HG03378 (cell line): Measurements from ENCODE around the gene CST8.
"Not testable (repeated sequence)": the region's sequence is repeated elsewhere in the genome, so short reads cannot be mapped to it uniquely, and the experiment has no call there.

Experiments
- ATAC-seq: cut with Tn5 transposase; IDR thresholded peaks from one replicate; pipeline ENCODE4 v1.9.1; 2021; ENCODE audit warnings: mild to moderate bottlenecking, moderate library complexity; ENCODE audit not compliant: unreplicated experiment

Gene CST8, protein sequence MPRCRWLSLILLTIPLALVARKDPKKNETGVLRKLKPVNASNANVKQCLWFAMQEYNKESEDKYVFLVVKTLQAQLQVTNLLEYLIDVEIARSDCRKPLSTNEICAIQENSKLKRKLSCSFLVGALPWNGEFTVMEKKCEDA

DNA sequence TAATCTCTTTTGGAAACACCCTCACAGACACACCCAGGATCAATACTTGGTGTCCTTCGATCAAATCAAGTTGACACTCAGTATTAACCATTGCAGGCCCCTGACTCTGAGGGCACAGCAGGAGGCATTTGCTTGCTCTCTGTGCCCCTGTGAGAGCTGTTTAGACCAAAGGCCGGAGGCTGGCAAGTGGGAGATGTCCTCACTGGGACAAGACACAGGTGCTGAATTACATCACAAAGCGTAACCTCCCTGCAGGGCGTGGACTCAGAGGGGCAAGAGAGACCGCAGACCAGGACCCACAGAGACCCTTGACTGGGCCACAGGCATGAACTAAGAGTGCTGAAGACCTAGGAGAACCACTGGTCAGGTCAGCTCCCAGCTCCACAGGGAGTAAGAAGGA is at the start of gene CST8:
TSS of gene CST8 (plus strand) at position 301 of the 400 bp plus-strand sequence. CDS start 551 bp downstream, outside the sequence.
- ATAC-seq, result no peak

DNA sequence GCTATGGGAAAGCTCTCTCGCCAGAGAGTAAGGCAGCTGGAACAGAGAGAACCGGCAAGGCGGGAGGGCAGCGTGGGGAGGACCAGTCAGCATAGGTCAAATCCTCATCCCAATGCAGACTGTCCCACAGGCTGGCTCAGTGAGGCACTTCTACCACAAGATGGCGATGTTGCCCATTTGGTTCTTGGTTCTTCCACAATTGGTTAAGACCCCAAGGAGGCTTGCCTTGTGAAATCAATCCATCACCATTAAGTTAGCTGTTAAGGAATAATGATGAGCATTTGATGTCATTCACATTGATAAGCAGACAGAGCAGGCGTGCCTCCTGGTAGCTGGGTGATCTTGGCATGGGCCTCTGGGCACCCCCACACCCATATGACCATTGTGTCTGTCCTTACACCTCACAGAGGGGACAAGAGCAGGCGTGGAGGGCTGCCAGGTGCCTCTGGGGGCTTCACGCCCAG is 49.0 kb upstream of the CST8 start:
- peak; percentile 77 for ATAC-seq

DNA sequence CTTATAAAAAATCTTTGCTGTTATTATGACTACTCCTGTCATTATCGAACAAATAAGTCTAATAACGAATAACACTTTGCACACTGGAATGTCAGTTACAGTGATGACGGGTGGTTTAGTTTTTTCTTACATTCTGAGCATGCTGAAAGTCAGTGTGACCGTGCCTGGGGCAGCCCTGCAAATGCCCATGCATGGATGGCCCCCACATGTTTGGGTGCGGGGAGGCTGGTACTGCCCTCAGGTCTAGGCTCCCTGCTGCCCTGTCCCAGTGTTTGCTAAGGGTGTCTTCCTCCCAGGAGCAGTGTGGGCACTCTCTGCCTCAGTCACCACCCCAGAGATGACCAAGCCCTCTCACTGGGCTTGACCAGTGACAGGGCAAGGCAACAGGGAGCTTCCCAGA is 48.5 kb upstream of the CST8 start:
- no peak for ATAC-seq

DNA sequence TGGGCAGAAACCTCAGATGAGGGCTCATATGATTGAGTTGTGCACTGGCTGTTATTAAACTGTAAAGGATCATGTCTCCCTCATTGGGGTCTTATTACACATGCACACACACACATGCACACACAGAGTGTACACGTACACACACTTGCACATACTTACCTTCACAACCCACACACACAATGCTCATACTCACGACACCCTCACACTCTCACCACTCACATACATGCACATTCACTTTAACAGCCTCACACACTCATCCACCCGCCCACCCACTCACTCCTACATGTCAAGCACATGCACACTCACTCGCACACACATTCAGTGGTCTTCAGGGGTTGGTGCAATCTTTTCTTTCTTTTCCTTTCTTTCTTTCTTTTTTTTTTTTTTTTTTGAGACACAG is 46.1 kb upstream of the CST8 start:
- no peak for ATAC-seq

DNA sequence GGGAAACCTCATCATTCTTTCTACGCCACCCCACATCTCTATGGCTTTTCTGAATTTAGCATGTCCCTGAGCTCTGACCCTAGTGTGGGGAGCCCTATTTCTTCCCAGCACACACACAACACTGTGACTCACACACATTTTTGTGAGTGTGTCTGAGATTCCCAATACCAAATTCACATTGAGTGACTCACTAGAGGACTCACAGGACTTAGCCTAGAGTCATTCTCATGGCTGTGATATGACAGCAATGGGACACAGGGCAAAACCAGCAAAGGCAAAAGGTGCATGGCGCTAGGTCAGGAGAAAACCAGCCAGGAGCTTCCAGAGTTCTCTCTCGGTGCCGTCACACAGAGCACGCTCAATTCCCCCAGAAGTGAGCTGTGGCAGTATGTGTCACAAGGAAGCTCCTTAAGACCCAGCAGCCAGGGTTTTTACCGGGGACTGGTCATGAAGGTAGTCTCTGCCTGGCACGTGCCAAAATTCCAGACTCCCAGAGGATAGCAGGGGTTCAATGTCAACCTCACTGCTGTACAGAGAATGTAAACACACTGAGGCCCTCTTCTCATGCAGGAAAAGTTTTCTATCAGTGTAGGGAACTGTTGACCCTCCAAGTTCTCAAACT is 45.2 kb upstream of the CST8 start:
- no peak for ATAC-seq

DNA sequence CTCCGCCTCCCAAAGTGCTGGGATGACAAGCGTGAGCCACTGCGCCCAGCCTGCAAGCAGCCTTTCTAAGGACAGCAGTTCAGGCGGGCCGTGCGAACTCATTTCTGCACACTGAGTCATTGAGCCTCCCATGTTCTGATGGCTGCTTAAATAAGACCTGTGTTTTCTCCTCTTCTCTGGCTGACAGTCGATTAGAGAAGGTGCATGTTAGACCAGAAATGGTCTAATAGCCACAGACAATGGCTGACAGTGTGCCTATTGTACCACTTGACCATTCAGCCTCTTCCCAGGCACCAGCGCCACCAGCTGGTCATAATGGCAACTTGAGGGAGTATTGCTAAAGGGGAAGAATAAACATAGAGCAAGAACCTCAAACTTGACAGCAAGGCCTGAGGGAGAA is 44.4 kb upstream of the CST8 start:
- peak; percentile 53 for ATAC-seq

DNA sequence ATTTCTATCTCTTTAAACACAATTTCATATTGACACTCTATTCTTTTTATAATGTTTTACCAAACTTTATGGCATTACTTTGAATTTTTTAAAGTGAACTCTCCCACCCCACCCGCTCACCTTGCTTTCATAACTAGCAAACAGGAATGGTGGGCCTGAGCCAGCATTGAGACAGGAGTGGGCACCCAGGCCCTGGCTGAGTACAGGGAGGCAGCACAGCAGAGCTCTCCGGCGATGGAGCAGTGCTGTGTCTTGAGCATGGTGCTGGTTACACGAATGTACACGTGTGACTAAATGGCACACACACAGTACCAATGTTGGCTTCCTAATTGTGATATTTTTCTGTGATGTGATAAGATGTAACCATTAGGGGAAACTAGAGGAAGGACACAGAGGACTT is 42.8 kb upstream of the CST8 start:
- no peak for ATAC-seq

DNA sequence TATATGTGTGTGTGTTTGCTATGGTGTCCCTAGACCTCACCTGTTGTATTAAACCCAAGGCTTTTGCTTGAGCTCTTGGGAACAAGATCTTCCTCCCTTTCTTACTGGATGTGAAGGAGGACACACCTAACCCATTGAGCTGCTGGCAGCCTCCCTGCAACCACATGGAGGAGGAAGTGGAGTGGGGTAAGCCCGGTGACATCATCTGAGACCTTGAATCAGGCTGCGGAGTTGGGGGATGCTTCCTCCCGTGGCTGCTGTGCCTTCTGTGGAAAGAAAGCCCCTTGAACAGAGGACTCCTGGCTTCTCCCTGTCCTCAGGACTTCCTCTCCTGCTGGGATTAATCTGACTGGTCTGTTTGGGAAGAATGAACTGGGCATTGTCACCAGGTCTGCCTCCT is 41.5 kb upstream of the CST8 start:
- no peak for ATAC-seq

DNA sequence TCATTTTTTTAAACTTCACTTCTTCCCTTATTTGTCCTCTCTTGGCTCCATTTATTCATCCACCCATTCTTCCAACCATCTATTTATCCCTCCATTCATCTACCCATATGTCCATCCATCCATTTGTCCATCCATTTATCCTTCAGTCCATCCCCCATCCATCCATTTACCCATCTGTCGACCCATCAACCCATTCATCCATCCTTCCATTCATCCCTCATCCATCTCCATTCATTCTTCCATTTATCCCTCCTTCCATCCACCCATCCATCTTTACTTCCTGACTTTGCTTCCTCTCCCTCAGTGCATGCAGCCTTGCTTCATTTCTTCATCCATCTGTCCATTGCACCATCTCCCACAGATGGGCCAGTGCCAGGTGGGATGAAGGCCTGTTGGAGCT is 40.0 kb upstream of the CST8 start:
- ATAC-seq, result no peak

DNA sequence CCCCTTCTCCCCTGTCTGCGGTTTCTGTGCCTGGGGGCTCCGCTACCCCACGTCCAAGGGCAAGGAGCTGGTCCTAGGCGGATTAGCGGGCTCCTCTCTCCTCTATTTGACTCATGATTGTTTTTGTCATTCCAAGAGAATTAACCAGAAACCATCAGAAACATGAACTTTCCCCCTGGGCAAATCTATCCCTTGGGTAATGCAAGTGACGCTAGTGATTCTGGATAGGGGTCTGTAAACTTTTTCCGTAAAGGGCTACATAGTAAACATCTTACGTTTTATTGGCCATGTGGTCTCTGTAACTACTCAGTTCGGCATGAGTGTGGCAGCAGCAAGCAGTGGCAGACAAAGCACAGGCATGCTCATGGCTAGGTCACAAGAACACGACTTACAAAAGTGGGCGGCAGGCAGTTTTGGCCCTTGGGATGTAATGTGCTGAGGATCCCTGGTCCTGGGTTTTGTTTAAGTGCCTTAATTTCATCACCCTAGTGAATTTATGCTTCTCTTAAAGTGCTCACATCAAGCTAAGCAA is 38.9 kb upstream of the CST8 start:
- no peak for ATAC-seq

DNA sequence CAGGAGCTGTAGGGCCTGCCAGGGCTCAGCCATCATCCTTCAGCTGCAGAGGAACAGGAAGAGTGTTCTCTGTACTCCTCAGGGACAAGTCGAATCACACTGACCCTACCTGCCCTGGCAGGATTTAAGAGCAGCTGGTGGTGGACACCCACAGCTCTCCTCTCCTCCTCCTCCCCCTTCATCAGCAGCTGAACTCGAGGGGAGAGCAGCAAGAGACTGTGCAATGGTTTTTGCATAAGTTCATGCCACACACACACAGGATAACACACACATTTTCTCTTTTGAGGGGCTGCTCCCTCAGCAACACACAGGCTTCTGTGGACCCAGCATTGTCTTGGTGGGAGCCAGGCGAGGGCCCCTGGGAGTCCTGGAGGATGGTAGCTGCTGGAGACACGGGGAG is 38.1 kb upstream of the CST8 start, which contains the start of gene CST11:
TSS of gene CST11 (minus strand) at position 101 of the 400 bp plus-strand sequence. CDS start at position 36, 65 bp downstream.
- no peak for ATAC-seq

DNA sequence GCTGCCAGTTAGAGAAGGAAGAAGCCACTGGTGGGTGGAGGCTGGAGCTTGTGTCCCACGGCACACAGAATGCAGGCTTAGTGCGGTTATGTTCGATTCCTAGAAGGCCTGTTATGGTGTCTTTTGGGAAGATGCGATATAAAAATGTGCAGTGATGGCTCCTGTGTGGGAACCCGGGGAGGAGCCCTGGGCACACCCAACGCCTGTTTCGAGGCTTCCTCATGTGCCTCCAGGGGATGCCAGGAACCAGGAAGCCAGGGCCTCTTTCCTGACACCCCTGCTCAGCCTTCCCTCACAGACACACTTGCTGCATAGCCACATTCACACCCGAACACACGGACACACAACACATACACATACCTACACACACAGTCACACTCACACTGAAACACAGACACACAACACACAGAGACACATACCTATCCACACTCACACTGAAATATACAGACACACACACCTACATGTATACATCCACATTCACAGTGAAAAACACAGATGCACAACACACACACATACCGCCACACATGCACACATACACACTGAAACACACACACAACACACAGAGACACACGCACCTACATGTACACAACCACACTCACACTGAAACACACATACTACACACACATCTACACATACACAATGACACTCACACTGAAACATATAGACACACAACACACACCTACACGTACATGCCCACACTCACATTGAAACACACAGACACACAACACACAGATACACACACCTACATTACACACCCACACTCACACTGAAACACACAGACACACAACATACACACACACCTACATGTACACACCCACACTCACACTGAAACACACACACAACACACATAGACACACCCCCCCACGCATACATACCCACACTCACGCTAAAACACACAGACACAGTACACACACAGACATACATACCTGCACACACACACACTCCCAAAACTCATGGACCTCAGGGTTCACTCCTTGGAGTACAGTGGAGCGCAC is 37.1 kb upstream of the CST8 start:
- ATAC-seq, result no peak

DNA sequence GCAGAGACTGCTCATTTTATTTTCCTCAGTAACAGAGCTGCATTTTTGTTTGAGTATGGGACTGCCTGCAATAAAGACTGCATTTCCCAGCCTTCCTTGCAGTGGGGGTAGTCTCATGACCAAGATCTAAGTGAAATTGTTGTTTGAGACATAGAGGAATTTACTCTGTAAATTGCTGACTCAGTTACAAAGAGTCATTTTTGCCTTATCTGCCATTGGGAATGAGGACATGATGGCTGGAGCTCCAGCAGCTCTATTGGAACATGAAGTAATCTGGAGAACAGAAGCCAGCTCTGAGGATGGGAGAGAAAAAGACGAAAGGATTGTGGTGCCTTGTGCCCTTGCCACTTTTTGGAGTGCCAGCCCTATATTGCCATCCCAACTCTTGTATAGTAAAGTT is 36.1 kb upstream of the CST8 start:
- ATAC-seq, result no peak

DNA sequence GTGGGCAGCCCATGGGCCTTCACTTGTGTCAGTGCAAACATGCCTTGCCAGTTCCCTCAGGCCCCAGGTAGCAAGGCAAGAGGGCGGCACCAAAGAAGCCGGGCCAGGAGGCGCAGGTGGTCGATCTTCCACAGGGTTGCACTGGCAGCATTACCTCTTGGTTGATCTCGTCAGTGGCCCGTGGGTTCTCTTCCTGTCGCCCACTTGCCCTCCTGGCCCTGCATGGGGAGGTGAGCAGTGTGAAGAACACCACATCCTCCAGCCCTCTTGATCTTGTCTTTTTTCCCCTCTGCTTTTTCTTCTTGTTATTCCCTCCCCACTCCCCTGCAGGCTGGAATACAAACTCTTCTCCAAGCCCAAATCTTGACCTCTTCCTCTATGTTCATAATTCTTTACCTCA is 35.3 kb upstream of the CST8 start:
- no peak for ATAC-seq

DNA sequence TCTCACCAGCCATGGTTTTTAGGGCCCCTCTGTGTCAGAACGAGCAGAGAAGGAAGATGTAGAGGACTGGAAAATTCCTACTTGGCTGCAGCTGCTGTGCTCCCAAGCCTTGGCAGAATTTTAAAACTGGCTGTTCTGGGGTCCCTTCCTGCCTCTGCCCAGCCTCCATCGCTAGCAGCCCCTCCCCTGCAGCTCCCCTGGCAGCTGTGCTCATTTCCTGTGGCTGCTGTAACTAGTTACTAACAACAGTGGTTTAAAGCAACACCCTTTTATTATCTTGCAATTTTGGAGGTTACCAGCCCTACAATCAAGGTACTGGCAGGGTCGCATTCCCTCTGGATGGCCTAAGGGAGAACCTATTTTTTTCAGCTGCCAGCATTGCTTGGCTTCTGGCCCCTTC is 34.5 kb upstream of the CST8 start:
- ATAC-seq, result no peak

DNA sequence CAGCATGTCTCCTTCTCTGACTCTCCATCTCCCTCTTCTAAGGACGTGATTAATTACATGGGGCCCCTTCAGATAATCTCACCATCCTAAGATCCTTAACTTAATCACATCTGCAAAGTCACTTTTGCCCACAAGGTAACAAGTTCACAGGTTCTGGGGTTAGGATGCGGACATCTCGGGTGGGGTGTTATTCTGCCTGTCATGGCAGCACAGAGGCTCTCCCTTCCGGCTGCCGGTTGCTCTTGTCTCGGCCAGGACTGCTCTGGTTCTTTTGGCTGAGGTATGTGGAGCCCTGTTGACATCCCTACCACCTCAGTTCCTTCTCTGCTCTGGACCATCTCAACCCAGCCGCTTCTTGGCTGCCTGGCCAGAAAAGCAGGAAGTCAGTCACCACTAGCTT is 34.0 kb upstream of the CST8 start:
- no peak for ATAC-seq

DNA sequence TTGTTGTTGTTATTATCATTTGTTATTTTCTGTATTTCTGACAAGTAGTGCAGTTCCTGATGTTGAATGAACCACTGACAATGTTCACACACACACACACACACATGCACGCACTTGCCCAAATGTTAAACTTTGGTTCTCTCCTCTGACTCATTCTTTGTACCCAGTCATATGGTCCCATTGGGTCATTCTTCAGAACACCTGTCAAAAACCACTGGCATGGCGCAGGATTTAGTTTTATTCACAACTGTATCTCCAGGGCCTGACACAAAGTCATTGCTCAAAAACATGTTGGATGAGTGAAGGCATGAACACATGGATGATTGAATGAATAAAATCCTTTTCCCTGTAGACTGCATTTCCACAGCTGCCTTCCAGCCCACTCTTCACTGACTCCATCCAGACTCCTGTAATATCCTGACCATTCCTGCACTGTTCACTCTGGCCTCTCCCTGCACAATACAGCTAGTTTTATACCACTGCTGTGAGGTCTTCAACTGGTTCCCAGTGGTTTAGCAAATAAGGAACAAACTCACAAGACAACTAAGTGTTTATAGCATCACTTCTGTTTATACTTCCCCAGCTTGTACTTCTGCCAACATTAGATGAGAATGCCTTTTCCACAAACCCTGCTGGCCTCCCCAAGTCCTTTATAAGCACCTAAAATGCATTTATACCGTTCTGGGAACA is 31.3 kb upstream of the CST8 start:
- ATAC-seq, result no peak

DNA sequence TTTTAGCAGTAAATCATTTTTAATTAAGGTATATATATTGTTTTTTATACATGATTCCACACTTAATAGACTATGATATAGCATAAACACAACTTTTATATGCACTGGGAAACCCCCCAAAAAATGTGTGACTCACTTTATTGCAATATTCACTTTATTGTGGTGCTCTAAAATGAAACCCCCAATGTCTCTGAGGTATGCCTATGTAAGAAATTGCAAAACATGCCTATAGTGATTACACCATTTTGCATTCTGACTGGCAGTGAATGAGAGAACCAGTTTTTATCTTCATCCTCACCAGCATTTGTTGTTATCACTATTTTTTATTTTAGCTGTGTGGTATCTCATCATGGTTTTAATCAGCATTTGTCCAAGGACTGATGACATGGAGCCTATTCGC is 29.7 kb upstream of the CST8 start:
- ATAC-seq, result no peak

DNA sequence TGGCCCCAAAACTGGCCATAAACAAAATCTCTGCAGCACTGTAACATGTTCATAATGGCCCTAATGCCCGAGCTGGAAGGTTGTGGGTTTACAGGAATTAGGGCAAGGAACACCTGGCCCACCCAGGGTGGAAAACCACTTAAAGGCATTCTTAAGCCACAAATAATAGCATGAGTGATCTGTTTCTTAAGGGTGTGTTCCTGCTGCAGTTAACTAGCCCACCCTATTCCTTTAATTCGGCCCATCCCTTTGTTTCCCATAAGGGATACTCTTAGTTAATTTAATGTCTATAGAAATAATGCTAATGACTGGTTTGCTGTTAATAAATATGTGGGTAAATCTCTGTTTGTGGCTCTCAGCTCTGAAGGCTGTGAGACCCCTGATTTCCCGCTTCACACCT is 24.0 kb upstream of the CST8 start:
- not testable (repeated sequence) for ATAC-seq

DNA sequence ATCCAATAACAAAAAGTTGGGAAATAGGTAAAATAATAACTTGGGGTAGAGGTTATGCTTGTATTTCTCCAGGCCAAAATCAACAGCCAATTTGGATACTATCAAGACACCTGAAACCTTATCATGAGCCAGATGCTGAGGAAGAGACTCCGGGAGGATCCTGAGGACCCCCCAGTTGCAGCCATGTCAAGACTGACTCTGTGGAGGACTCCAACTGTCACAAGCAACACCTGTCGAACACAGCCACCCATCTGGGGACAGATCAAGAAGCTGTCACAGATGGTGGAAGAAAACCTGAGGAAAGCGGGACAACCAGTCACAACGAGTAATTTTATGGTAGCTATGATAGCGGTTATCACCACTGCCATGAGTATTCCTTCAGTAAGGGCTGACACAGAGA is 18.6 kb upstream of the CST8 start:
- not testable (repeated sequence) for ATAC-seq

DNA sequence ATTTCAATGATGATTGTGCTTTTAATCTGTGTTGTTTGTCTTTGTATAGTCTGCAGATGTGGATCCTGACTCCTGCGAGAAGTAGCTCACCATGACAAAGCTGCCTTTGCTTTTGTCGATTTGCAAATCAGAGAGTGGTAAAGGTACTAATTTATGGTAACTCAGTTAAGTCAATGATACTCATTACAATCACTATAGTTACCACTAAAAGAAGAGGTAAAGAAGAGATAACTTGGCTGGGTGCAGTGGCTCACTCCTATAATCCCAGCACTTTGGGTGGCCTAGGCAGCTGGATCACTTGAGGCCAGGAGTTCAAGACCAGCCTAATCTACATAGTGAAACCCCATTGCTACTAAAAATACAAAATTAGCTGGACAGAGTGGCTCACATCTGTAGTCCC is 17.6 kb upstream of the CST8 start:
- not testable (repeated sequence) for ATAC-seq
